GM18867 (cell line): ENCODE data around the gene CHRD.
A peak's percentile ranks its signal among the peaks of the same experiment; 100 is the strongest.

Experiments
- ATAC-seq: cut with Tn5 transposase; IDR thresholded peaks from one replicate; pipeline ENCODE4 v1.9.1; 2021; ENCODE audit warnings: mild to moderate bottlenecking, moderate library complexity; ENCODE audit not compliant: unreplicated experiment

CHRD gene

GRCh38 chr3:184360929-184361531, 18.8 kb upstream of the CHRD start:
- ATAC-seq: peak; percentile 3

GRCh38 chr3:184361532-184361931, 18.3 kb upstream of the CHRD start, which contains the start of the genes CLCN2 and POLR2H:
TSS of gene CLCN2 (minus strand) at chr3:184361605. CDS start at chr3:184361479, 126 bp downstream.
TSS of gene POLR2H (plus strand) at chr3:184361710. CDS start at chr3:184363493, 1,783 bp downstream.
- peak; percentile 43 for ATAC-seq

DNA sequence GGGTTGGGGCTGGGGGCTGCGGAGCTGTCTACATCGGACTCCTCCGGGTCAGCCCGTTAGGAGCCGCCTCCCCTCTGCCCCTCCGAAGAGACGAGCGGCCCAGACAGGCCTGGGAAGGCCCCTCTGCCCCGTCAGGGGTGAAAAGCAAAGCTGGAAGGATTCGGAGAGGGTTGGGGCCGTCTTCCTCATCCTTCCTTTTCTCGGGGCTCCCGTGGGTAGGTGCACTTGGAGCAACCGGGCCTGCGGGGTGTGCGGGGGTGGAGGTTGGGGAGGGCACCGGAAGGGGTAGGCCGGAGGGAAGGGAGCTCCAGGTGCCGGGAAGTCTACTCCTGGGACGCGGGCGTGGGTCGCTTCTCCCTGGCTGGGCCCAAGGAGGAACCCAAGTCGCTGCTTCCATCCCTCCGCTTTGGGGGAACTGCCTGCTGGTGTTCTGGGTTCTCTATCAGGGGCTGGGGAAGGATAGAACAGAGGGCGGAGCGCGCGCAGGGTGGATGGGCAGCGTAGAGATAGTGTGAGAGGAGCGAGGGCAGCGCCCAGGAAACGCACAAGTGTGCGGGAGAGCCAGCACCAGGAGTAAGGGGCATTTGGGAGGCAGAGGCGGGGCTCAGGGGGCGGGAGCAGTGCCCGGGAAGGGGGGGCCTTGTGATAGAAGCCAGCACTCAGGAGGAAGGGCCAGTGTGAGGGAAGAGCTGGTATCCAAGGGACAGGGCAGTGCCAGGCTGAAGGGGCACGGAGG, 17.8 kb upstream of the CHRD start:
- ATAC-seq: peak; percentile 6

GRCh38 chr3:184362668-184363546, 16.9 kb upstream of the CHRD start:
- peak; percentile 84 for ATAC-seq

DNA sequence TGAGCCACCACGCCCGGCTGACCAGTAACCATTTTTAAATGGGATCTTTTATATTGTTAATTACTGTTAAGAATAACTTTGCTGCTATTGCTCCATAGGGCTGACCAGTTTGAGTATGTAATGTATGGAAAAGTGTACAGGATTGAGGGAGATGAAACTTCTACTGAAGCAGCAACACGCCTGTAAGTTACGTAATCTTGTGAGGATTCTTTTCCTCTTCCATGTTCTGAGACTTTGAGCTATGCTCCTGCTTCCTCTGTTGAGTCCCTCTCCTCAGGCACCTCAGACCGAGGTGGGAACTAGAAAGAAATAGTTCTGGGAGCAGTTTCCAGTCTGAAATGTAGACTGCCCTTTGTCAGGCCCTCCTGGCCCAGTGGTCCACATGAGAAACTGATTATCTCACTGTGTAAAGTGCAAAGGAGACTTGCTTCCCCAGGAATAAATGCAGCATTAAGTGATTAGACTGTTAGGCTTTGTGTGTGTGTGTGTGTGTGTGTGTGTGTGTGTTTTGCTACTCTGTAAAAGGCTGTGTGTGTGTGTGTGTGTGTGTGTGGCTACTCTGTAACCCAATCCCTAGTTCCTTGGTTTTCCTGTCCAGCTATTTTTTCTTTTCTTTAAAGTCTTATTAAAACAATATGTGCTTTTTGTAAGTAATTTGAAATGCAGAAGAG, 13.1 kb upstream of the CHRD start:
- no peak for ATAC-seq

- no peak for ATAC-seq
These were observed 11.7 kb upstream of the CHRD start for GRCh38 chr3:184368116-184368515.

GRCh38 chr3:184368586-184369183, 11.2 kb upstream of the CHRD start:
- ATAC-seq: no peak

DNA sequence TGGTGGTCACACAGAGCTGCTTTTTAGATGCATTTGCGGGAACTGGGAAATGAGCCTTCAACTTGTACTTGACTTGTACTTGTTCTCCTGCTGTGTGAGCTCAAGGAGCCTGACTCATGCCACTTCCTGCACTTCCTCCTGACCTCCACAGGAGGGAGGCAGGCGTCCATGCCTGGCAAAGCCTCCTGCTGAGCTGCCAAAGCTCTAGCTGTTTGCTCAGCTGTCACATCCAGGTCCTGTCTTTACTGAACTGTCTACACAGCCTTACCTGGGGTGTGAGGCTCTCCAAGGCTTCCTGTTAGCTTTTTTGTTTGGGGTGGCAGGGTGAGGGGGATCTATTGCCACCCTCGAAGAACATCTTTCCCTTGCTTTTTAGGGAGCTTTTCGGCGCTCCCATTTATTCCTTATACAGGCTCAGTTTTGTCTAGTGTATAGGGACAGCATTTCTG, 8.3 kb upstream of the CHRD start:
- peak; percentile 82 for ATAC-seq

DNA sequence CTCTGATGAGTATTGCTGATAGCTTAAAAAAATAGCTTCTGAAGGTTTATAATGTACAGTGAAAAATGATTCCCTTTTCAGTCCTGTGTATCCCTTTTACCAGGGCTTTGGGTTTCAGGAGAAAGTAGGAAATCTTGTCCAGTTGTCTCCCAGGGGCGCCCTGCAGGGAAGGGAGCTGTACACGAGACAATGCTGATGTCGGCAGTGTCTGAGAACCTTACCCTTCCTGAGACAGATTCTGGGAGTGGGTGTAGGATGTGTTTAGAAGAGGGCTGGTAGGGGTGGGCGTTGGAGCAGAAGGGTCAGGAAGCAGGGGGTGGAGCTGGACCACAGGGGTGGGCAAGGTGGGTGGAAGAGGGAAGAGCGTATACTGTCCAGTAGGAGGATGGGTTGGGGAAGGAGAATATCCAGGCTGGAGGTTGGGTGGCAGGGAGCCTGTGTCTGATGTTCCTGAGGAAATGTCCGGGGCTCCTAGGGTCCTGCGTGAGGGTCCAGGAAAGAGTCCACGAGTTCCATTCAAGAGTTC, 7.5 kb upstream of the CHRD start:
- ATAC-seq: no peak

DNA sequence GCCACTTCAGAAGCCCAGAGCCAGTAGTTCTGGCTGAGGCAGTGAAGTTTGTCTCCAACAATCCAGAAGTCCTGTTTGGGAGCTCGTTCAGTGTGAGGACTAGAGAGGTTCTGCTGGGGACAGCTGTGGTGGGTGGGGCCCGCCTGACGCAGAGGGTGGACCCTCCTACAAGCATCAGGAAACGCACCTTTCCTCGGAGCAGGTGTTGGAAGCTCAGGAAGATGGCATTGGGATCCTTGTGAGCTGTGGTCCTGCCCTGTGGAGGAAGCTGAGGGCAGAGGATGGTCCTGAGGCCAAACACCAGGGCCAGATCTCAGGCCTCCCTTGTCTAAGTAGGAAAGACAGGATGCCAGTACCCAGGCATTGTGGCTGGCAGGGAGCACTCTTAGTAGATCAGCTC, 6.9 kb upstream of the CHRD start:
- ATAC-seq: no peak

- ATAC-seq: no peak
These were observed 6.4 kb upstream of the CHRD start for GRCh38 chr3:184373422-184373821.

- no peak for ATAC-seq
These were observed 4.0 kb upstream of the CHRD start for GRCh38 chr3:184375747-184376461.

- ATAC-seq: no peak
These were observed 2.5 kb upstream of the CHRD start for GRCh38 chr3:184377374-184377773.

DNA sequence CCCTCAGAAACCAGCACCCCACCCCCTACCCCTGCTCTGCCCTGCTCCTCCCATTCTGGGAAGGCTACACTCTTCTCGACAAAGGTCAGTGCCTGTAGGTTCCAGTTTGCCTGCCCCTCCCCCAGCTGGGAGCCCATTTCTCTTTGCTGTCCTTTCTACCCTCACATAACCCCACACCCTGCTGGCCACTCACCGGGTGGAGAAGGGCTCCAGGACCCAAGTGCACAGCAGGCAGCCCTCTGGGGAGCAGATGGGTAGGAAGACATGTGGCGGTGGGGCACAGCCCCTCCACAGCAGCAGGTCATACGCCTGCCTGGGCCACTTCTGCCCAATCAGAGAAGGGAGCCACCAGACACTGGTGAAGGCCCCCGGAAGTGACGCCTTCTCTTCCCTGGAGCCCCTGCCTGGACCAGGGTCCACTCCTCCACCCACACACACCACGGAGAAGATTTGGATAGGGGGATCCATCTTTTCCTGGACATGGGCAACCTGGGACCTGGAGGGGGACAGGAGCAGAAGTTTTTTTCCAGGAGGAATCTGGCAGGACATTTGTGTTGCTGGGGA, 1.9 kb upstream of the CHRD start, which contains the start of gene THPO:
Gene THPO (minus strand): TSS at position 326 of the 564 bp plus-strand sequence. CDS start 1,948 bp downstream, outside the sequence.
- no peak for ATAC-seq

- ATAC-seq: no peak
These were observed 1.1 kb upstream of the CHRD start for GRCh38 chr3:184378651-184379357.

DNA sequence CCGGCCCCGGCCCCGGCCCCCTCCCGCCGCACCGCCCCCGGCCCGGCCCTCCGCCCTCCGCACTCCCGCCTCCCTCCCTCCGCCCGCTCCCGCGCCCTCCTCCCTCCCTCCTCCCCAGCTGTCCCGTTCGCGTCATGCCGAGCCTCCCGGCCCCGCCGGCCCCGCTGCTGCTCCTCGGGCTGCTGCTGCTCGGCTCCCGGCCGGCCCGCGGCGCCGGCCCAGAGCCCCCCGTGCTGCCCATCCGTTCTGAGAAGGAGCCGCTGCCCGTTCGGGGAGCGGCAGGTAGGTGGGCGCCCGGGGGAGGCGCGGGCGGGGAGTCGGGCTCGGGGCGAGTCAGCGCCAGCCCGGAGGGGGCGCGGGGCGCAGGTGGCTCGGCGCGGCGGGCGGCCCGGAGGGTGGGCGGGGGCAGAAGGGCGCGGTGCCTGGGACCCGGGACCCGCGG, 352 bp downstream of the CHRD start:
- ATAC-seq: no peak

- no peak for ATAC-seq
These were observed 890 bp downstream of the CHRD start for GRCh38 chr3:184380627-184381260.
